SKM-1 (cell line): Measurements from ENCODE around the gene AFF2.
"Not testable (repeated sequence)": the region's sequence is repeated elsewhere in the genome, so short reads cannot be mapped to it uniquely, and the experiment has no call there.

Experiments used
- DNase-seq: peaks from one replicate; lab custom pipeline; 2025; ENCODE audit not compliant: unreplicated experiment; lab: John Stamatoyannopoulos, UW

Gene AFF2

DNA sequence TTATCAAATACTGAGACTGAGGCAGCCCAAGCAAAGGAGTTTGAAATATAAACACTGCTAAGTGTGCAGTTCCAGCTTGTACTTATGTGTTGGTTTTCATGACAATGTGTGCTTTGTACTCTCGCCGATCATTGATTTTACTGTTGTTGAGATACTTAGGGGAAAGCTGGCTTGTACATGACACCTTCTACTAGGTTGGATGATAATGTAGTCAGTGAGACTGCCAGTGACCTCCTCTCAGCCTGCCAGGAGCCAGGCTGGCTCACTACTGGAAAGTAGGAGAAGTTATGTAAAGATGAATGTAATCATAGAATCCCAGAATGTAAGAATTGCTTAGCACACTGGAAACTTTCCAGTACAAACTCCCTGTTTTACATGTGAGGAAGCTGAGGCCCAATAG lies 132.0 kb downstream of the AFF2 start:
- DNase-seq, result no peak

DNA sequence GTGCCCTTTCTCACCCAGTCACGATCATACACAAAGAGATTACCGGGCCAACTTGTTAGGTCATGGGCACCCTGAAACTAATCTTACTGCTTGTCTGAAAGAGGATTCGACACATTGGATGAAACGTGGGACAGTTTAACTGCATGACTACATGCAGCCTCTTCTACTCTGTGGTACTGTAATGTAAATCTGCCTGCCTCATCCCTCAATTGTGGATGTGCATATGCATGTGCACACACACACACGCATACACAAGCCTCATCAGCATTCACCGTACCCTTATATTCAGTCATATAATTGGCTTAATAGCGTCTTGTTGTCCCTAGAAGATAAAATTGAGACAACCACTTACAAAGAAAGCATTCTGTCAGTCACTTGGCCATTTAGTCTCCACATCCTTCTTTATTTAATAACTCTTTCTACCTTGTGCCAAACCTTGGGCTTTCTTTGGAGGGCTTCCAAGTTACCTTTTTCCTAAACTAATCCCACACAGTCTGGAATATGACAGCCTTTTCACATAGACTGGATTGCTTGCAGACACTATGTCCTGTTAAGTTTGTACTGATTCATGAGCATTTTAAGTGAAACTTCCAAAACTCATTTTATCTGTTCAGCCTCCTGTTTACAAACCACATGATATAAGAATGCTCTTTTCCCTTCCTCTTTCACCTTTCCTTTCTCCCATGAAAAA lies 132.9 kb downstream of the AFF2 start:
- no peak for DNase-seq

DNA sequence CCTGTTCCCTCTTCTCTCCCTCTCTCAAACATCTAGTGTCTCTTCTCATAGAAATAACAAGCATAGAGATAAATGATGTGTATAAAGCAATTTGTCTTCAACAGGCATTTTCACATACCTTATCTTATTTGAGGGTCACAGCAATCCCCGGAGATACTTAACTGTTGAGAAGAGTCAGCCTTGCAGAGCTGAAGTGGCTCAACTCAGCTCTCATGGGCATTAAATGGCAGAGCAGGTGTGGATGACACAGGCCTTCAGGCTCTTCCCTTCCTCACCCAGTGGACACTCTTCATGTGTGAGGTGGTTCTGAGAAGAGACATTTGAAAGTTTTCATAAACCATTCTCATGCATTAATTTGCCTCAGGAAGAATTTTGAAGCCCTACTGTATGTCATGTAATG lies 134.2 kb downstream of the AFF2 start:
- DNase-seq, result no peak

DNA sequence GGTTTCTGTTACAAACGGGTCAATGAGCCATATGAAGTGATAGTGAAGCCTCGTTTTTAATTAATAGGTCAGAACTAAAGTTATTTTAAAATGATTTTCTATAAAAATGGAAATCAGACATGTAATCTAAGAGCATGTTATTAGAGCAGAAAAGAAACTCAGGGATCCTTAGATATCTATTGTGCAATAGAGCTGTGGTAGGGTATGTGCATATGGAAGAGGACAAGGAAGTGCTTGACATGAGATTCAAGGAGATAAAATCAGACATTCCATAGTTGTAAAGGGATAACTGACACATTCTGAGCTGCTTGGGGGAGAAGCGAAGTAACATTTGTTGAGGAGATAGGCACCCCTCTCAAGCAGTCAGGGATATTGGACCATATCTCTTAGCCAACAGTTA lies 143.0 kb downstream of the AFF2 start:
- DNase-seq, result no peak

DNA sequence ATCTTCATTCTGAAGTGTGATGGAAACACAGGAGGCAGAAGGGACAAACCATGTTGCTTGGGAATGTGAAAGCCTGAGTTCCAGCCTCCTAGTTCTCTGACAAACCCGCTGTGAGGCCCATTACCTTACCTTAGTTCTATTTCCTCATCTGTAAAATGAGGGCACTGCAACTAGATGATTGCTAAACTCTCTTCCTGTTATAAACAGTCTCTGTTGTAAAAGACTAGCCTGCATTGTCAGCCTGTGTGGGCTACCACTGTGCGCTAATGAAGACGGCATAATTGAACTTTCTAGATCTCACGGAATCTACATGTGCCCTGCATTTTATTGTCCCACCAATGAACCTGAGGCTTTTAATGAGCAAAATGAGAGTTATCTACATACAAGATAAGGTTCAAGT lies 147.2 kb downstream of the AFF2 start:
- peak; percentile 59 for DNase-seq

DNA sequence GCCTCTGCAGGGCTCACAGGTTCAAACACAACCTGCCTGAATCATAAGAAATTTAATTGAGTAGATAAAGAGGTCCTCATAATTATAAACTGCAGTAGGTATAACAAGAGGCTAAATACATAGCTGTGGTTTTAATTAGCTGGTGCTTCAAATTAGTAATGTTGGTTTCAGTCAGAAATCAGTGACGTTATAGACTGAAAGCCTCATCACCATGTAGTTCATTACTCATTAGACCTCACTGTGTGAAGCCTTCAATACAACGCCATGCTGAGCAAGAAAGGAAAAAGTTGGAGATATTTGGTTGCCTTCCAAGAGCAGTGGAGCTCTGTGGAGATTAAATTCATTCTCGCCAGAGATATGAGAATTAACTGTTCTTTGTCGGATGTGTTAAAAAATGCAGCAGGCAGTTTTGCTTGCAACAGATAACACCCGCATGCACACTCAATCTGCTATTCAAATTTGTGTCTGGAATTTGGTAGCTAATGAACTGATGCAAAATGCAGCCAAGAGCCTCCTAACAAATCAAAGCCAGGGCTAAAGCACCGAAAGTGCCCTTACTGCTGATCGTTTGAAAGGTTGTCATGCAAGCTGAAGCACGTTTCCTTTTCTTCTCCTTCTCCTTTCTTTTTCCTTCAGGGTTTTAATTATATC lies 148.9 kb downstream of the AFF2 start:
- no peak for DNase-seq

DNA sequence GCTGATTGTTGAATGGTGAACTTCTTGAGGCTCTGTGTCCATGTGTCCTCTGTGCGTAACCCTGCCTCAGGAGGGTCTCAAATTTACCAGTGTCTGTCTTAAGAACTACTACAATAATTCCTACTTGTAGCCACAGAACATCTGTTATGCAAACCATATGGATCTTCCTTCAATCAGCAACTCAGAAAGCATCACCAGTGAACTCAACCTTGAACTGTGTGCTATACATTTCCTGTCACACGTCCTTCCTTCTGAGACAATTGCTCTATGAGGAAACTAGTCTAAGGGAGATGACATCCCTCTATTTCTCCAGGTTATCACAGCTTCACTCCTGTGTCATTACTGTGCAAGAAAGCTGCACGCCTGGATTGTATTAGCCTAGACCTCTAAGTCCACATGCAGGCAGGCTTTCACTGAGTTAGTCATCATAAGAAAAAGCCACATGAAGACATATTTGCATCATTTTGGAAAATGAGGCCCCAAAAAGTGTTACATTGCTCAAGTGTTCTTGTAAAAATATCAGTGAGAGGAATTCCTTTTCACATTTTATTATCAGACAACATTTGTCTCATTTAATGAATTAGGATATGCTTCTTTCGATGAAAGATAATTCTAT lies 157.8 kb downstream of the AFF2 start:
- DNase-seq, result no peak

DNA sequence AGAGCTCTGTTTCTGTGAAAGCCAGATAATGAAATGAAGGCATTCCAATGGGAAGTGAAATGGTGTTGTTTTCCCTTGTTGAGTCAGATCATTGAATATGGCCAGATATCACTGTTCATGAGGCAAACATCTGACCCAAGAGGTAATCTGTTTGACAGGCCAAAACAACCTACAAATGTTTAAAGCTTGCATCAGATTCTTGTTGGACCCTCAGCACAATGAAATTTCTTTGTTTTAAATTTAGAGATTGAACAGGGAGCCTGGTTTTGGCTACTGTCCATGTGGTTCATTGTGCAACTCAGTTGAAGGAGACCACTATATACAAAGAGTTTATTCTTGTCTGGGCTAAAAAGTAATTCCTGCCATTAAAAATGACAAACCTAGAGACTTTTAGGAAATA lies 159.1 kb downstream of the AFF2 start:
- DNase-seq, result no peak

DNA sequence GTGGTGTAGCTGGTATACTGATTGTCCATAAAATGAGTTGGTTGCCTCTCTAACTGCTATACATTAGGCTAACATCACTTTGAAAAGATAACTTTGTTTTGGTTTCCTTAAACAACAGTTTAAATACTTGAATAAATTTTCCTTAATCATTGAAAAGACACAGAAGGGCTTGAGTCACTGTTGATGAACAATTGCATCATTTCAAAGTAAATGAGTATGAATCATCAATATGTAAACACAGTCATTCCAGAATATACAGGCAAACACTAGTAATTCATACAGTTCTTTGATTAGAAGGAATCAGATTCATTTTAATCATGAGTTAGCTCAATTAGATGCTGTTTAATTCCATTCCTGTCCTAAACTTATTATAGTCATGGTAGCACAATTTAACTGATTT lies 160.6 kb downstream of the AFF2 start:
- no peak for DNase-seq

DNA sequence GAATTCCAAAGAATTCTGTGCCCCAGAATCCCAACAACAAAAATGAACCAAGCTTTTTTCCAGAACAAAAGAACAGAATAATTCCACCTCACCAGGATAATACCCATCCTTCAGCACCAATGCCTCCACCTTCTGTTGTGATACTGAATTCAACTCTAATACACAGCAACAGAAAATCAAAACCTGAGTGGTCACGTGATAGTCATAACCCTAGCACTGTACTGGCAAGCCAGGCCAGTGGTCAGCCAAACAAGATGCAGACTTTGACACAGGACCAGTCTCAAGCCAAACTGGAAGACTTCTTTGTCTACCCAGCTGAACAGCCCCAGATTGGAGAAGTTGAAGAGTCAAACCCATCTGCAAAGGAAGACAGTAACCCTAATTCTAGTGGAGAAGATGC lies 161.6 kb downstream of the AFF2 start:
- DNase-seq, result no peak

DNA sequence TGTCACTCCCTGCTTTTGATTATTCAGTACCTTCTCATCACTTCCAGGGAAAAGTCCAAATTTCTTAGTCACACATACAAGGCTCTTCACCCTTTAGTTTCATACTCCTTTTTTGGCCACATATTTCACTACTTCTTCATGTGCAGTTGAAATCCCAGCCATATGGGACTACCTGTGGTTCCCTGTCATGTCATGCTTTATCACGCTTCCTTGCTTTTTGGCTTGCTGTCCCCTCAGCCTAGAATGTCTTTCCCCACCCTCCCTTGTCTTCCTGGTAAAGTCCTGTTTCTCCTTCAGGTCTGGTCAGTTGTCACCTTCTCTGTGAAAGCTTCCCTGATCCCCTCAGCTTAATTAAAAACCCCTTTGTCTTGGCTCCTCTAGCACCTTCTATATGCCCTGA lies 163.8 kb downstream of the AFF2 start:
- DNase-seq, result no peak

DNA sequence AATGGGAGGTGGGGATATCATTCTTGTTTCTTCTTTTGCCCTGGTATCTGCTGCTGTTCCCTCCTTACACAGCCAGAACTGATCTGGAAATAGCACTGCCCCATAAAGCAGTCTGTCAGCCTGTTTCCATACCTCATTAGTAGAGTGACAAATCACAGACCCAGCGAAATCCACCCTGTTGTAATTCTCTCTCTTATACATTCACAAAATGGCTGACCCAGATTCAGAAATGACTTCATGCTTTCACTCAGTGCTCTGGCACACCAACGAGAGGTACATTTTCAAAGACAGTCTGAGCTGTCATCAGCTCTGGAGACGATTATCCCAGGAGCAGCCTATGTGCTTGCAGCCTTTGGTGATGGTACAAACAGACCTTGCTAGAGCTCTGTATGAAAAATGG lies 164.6 kb downstream of the AFF2 start:
- no peak for DNase-seq

DNA sequence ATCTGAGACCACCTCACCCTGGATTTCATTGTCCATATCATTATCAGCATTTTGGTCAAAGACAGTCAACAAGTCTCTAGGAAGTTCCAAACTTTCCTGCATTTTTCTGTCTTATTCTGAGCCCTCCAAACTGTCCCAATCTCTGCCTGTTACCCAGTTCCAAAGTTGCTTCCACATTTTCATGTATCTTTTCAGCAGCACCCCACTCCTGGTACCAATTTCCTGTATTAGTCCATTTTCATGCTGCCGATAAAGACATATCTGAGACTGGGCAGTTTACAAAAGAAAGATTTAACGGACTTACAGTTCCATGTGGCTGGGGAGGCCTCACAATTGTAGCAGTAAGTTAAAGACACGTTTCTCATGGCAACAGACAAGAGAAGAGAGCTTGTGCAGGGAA lies 168.8 kb downstream of the AFF2 start:
- DNase-seq, result not testable (repeated sequence)

DNA sequence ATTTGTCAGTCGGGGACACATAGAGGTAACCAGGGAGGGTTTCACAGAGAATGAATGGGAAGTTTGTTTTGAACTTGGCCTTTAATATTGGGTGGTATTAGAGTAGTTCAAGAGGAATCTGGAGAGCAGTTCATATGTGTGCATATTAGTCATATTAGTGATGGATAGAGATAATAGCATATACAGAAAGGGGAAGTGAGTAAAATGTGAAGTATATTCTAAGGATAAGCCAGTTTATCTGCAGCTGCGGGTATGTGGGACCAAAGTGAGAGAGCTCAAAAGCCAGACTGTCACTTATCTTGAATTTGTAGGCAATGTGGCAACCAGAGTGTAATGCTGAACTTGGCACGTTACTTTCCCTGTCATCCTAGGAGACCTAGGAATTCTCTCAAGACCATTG lies 169.9 kb downstream of the AFF2 start:
- DNase-seq, result no peak

DNA sequence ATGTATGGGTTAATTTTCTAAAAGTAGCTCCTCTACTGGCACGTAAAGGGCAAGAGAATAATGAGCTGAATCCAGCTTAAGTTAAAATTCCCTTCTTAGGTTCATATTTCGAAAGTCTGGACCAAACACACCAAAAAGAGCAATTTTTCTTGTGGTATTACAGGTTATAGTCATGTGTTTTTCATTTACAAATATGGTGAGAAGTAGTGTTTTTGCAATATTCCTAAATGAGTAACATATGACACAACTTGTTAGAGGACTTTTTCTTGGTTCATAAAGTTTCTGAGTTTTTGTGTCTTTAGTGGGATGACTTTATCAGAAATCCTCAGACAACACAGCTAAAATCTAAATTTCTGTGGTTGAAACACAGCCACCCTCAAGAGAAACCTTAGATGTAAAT lies 172.1 kb downstream of the AFF2 start:
- no peak for DNase-seq

DNA sequence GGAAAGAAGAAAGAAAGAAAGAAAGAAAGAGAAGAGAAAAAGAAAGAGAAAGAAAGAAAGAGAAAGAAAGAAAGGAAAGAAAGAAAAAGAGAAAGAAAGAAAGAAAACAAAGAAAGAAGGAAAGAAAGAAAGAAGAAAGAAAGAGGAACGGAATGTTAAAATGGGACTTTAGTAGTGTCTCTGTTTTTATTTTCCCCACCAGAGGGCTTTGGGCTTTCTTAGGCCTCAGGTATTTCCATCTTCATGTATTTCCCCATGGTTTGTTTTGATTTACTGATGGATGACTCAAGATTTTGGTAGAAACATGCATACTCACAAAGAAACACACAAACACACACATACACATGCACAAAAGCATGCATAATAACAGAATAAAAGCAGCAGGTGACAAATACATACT lies 181.2 kb downstream of the AFF2 start:
- DNase-seq, result no peak

DNA sequence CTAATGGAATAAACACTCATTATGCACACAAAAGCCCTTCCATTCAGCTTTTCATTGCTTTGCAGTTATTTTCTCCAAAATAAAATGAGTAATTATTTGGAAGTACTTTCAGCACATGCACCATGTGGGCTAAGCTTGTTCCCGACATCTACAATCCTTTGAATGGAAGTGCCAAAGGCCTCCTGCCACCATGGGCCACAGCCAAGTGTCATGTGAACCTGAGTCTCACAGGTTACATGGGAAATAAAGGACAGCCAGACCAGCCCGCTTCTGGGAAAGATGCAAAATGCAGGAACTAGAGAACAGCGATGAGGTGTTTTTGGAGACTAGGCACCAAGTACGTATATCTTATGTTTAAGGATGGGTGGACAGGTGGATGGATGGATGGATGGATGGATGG lies 181.8 kb downstream of the AFF2 start:
- DNase-seq, result no peak

DNA sequence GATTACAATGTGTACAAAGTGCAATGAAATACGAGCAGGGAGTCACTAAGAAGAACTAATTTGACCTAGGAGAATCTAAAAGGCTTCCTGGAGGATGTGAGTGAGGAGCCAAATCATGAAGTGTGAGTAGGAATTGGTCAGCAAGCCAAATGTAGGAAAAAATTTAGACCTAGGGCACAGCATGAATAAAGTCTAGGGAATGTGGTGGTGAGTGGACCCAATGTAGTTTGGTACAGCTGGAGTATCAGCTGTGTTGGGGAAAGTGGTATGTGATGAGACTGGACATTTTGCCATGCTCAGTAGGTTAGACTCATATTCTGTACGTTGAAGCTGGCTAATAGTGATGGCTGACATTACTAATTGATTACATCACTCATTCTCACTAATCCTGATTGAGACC lies 191.0 kb downstream of the AFF2 start:
- DNase-seq, result no peak

DNA sequence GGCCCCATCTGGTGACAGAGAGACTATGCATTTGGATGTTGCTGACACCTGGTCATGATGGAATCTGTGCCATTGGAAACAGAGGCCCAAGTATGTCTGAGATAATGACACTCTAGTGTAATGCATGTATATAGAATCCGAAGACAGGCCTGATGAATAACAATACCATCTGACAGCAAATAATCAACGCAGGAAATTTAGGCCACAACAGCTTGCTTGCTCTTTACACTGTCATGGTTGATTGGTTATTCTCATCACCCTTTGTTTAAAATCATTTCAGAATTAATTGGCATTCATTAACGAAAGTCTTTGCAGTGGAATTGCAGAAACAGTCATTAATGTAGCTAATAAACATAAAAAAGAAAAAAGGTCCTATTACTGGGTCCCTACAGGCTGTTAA lies 194.8 kb downstream of the AFF2 start:
- DNase-seq, result no peak

DNA sequence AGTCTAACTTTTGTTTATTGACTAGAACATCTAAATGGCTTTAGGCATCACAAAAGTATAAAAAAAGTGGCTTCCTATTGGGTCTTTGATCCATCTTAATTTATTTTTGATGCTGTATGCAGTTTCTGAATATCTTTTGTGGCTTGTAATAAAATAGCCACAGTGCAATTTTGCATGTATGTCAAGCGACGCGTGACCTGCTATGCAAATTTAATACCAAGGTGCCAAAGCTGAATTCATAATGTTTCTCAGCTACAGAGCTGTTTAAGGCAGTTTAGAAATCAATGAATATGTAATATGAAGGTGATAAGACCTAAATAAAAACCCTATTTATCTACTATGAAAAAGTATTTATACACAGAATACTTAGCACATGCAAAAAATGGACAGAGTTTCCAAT lies 197.8 kb downstream of the AFF2 start:
- no peak for DNase-seq

DNA sequence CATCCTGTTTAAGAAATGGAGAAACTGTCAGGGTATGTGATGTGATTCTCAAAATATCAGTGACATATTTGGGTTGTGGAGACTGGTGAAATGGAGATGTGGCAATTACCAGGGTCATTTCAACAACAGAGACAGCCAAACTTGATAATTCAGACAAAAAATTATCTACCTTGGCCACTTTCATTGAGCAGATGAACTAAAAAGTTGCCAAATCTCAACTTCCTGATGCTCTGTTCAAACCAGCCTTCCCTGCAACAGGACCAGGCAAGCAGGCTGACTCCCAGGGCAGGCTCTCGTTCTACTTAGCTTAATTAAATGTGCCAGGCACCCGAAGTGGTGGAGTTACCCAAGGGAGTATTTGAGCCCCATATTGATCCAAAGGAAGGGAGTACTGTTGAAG lies 199.6 kb downstream of the AFF2 start:
- no peak for DNase-seq

DNA sequence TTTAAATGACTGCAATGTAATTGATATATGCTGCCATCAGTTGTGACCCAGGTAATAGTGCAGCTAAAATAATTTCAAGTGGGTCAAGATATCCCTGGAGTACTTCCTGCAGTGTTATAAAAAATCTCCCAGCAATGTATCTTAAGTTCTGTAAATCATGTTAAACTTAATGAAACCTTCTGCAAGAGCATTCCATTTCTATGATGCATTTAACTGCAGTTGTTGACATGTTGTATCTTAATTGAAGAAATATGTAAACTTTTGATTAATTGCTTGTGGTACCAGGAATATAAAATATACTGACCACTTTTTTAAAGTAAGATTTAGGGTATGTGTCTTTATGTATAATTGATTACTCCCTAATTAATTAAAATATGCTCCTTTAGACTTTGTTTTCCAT lies 213.6 kb downstream of the AFF2 start:
- no peak for DNase-seq

DNA sequence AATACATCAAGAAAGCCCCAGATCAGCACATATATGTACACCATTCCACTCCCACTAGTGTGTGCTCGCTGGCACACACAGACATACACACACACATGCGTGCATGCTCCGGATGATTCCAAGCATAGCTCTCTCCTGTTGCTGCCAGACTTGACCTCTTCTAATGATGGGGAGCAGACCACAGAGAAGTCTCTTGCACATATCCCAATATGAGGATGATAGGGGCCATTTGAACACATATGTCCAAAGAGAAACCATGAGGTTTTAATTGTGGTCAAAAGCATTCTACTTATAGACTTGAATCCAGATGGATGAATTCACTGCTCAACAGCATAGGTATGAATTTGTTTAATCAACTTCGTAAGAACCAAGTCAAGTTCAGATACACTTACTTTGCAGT lies 214.9 kb downstream of the AFF2 start:
- no peak for DNase-seq
